ENCODE measurements around the gene CDC25B.
"Not testable (repeated sequence)": the region's sequence is repeated elsewhere in the genome, so short reads cannot be mapped to it uniquely, and the experiment has no call there.

The CDC25B gene

DNA sequence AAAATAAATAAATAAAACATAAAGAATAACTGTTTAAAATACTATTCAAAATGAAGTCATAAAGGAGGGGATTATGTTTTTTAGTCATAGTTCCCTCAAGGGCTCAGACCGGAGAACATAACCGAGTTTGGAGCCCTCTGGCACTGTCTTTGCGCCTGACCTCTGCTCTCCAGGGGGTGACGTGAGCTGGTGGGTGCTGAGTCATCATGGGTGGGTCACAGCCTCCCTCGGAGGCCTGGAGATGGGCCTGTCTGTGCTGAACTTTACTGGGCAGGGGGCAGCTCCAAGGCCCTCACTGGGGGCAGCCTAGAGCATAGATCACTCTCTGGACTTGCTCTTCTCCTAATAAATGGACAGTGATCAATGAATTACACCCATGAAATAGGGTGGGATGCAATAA is 47.4 kb downstream of the CDC25B start:
- Histone ChIP-seq H3K36me3 (ENCODE audit: control insufficient read depth in 4 of 4, insufficient read depth in 4 of 4, low read length in 3 of 4) (peaks cover 0 to 2% (median 0%) of the 10 kb centered on the region in 4 experiments), H3K27me3 (replicated peaks in 2 of 5; ENCODE audit: control insufficient read depth in 4 of 5, insufficient read depth in 5 of 5, low read length in 4 of 5) (no peaks in the 10 kb centered on the region), H3K4me1 (ENCODE audit: control extremely low read depth in 1 of 4, control insufficient read depth in 4 of 4, insufficient read depth in 4 of 4, low read length in 3 of 4) (peaks cover 7 to 59% (median 42%) of the 10 kb centered on the region in 4 experiments), H3K4me3 (ENCODE audit: control insufficient read depth in 1 of 7, extremely low read depth in 1 of 7, insufficient read depth in 4 of 7, low read depth in 2 of 7, low read length in 6 of 7) (no peak overlapping the region), H3K9me3 (ENCODE audit: control extremely low read depth in 1 of 5, control insufficient read depth in 4 of 5, insufficient read depth in 2 of 5, low read depth in 1 of 5, low read length in 4 of 5) (no peaks in the 10 kb centered on the region), H3K27ac (ENCODE audit: insufficient read depth in 1 of 2, low read depth in 1 of 2, low read length in 2 of 2, poor library complexity in 1 of 2, severe bottlenecking in 2 of 2) (no peak overlapping the region)
- peak; percentile 34 to 66 (median 50) for DNase-seq
- POLR2A ChIA-PET = no interaction called here
- no CpG with 5 or more reads among the region's 5 CpGs for WGBS (ENCODE audit: insufficient coverage)
- CTCF ChIA-PET = interaction anchor here (0.8 to 3.9 kb wide), 4 partner anchors 10 to 57 kb away, joined by 3 to 24 read pairs (median 6); partner anchors contain the start of gene CENPB

DNA sequence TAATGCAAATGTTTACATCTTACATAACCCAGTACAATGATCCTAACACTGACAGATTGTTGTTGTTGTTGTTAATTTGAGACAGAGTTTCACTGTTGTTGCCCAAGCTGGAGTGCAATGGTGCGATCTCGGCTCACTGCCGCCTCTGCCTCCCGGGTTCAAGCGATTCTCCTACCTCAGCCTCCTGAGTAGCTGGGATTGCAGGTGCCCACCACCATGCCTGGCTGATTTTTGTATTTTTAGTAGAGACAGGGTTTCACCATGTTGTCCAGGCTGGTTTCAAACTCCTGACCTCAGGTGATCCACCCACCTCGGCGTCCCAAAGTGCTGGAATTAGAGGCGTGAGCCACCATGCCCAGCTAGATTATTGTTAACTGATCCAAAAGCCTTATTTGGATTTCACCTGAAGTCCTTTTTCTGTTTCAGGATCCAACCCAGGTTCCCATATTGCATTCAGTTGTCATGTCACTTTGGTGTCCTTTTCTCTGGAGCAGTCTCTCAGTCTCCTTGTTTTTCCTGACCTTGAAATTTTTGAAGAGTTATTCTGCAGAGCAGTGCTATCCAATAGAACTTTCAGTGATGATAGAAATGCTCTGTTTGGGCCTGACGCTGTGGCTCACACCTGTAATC is 48.0 kb downstream of the CDC25B start:
- POLR2A ChIA-PET; H3K36me3 ChIP-seq (ENCODE audit: control insufficient read depth in 4 of 4, insufficient read depth in 4 of 4, low read length in 3 of 4); H3K9me3 ChIP-seq (ENCODE audit: control extremely low read depth in 1 of 5, control insufficient read depth in 4 of 5, insufficient read depth in 2 of 5, low read depth in 1 of 5, low read length in 4 of 5); H3K27me3 ChIP-seq (replicated peaks in 2 of 5; ENCODE audit: control insufficient read depth in 4 of 5, insufficient read depth in 5 of 5, low read length in 4 of 5); H3K27ac ChIP-seq (ENCODE audit: insufficient read depth in 1 of 2, low read depth in 1 of 2, low read length in 2 of 2, poor library complexity in 1 of 2, severe bottlenecking in 2 of 2); H3K4me3 ChIP-seq (ENCODE audit: control insufficient read depth in 1 of 7, extremely low read depth in 1 of 7, insufficient read depth in 4 of 7, low read depth in 2 of 7, low read length in 6 of 7); DNase-seq: not testable (repeated sequence)
- 96% methylated on average over 4 of the region's 9 CpGs for WGBS (ENCODE audit: insufficient coverage)
- CTCF ChIA-PET = interaction anchor here (1.8 to 3.9 kb wide), 4 partner anchors 10 to 58 kb away, joined by 6 to 24 read pairs (median 6); partner anchors contain the start of genes AP5S1 and CENPB
- H3K4me1 ChIP-seq (ENCODE audit: control extremely low read depth in 1 of 4, control insufficient read depth in 4 of 4, insufficient read depth in 4 of 4, low read length in 3 of 4) = peaks cover 4 to 54% (median 39%) of the 10 kb centered on the region in 4 experiments

DNA sequence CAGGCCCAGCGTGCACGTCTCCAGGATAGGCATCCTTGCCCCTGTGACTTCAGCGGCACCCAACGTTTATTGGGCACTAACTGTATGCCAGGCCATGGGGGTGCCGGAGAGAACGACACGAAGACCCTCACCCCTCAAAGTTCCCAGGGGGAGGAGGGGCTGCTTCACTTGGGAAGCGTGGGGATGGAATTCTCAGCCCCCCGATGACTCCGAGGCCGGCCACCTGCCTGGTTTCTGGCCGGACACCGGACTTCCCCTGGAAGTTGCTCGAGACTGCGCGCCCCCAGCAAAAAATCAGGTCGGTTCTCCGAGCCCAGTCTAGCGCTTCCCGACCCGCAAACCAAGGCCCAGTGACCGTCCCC is 50.2 kb downstream of the CDC25B start:
- peaks cover 1 to 36% (median 27%) of the 10 kb centered on the region in 4 experiments for H3K4me1 ChIP-seq (ENCODE audit: control extremely low read depth in 1 of 4, control insufficient read depth in 4 of 4, insufficient read depth in 4 of 4, low read length in 3 of 4)
- peak overlapping the region; percentile 78 to 98 (median 88) for H3K4me3 ChIP-seq (ENCODE audit: control insufficient read depth in 1 of 7, extremely low read depth in 1 of 7, insufficient read depth in 4 of 7, low read depth in 2 of 7, low read length in 6 of 7)
- 0% methylated on average over 18 of the region's 22 CpGs for WGBS (ENCODE audit: insufficient coverage)
- POLR2A ChIA-PET = no interaction called here
- CTCF ChIA-PET = no interaction called here
- peaks cover 0 to 10% (median under 1%) of the 10 kb centered on the region in 4 experiments for H3K36me3 ChIP-seq (ENCODE audit: control insufficient read depth in 4 of 4, insufficient read depth in 4 of 4, low read length in 3 of 4)
- H3K27ac ChIP-seq (ENCODE audit: insufficient read depth in 1 of 2, low read depth in 1 of 2, low read length in 2 of 2, poor library complexity in 1 of 2, severe bottlenecking in 2 of 2) = peak overlapping the region; percentile 33 to 90
- H3K9me3 ChIP-seq (ENCODE audit: control extremely low read depth in 1 of 5, control insufficient read depth in 4 of 5, insufficient read depth in 2 of 5, low read depth in 1 of 5, low read length in 4 of 5) = no peaks in the 10 kb centered on the region
- no peak for DNase-seq
- no peaks in the 10 kb centered on the region for H3K27me3 ChIP-seq (replicated peaks in 2 of 5; ENCODE audit: control insufficient read depth in 4 of 5, insufficient read depth in 5 of 5, low read length in 4 of 5)

GRCh38 chr20:3846740-3847428 is 50.8 kb downstream of the CDC25B start, which contains the start of gene MAVS:
Gene MAVS, plus strand, starts transcription at chr20:3846834. Its CDS starts 7,791 bp downstream, at chr20:3854625.
- peak within 1 kb of the TSS; percentile 80 to 90 for H3K27ac ChIP-seq (ENCODE audit: insufficient read depth in 1 of 2, low read depth in 1 of 2, low read length in 2 of 2, poor library complexity in 1 of 2, severe bottlenecking in 2 of 2)
- H3K36me3 ChIP-seq (ENCODE audit: control insufficient read depth in 4 of 4, insufficient read depth in 4 of 4, low read length in 3 of 4) = peaks cover 0 to 10% (median under 1%) of the 10 kb centered on the region in 4 experiments
- DNase-seq = peak; percentile 80 to 88 (median 87)
- no peaks in the 10 kb centered on the region for H3K27me3 ChIP-seq (replicated peaks in 2 of 5; ENCODE audit: control insufficient read depth in 4 of 5, insufficient read depth in 5 of 5, low read length in 4 of 5)
- POLR2A ChIA-PET = no interaction called here
- under 1% methylated on average over 59 of the region's 72 CpGs for WGBS (ENCODE audit: insufficient coverage)
- peaks cover 1 to 36% (median 27%) of the 10 kb centered on the region in 4 experiments for H3K4me1 ChIP-seq (ENCODE audit: control extremely low read depth in 1 of 4, control insufficient read depth in 4 of 4, insufficient read depth in 4 of 4, low read length in 3 of 4)
- H3K9me3 ChIP-seq (ENCODE audit: control extremely low read depth in 1 of 5, control insufficient read depth in 4 of 5, insufficient read depth in 2 of 5, low read depth in 1 of 5, low read length in 4 of 5) = no peaks in the 10 kb centered on the region
- CTCF ChIA-PET = no interaction called here
- H3K4me3 ChIP-seq (ENCODE audit: control insufficient read depth in 1 of 7, extremely low read depth in 1 of 7, insufficient read depth in 4 of 7, low read depth in 2 of 7, low read length in 6 of 7) = peak within 1 kb of the TSS; percentile 78 to 98 (median 88)

GRCh38 chr20:3847429-3847940 is 51.4 kb downstream of the CDC25B start:
- peak overlapping the region; percentile 80 to 90 for H3K27ac ChIP-seq (ENCODE audit: insufficient read depth in 1 of 2, low read depth in 1 of 2, low read length in 2 of 2, poor library complexity in 1 of 2, severe bottlenecking in 2 of 2)
- H3K9me3 ChIP-seq (ENCODE audit: control extremely low read depth in 1 of 5, control insufficient read depth in 4 of 5, insufficient read depth in 2 of 5, low read depth in 1 of 5, low read length in 4 of 5) = no peaks in the 10 kb centered on the region
- DNase-seq = peak in 2 of 3 donors; percentile 13 to 14
- peaks cover 1 to 31% (median 25%) of the 10 kb centered on the region in 4 experiments for H3K4me1 ChIP-seq (ENCODE audit: control extremely low read depth in 1 of 4, control insufficient read depth in 4 of 4, insufficient read depth in 4 of 4, low read length in 3 of 4)
- peak overlapping the region; percentile 78 to 98 (median 88) for H3K4me3 ChIP-seq (ENCODE audit: control insufficient read depth in 1 of 7, extremely low read depth in 1 of 7, insufficient read depth in 4 of 7, low read depth in 2 of 7, low read length in 6 of 7)
- peaks cover 0 to 12% (median under 1%) of the 10 kb centered on the region in 4 experiments for H3K36me3 ChIP-seq (ENCODE audit: control insufficient read depth in 4 of 4, insufficient read depth in 4 of 4, low read length in 3 of 4)
- ChIA-PET POLR2A (no interaction called here), CTCF (no interaction called here)
- H3K27me3 ChIP-seq (replicated peaks in 2 of 5; ENCODE audit: control insufficient read depth in 4 of 5, insufficient read depth in 5 of 5, low read length in 4 of 5) = no peaks in the 10 kb centered on the region
- WGBS (ENCODE audit: insufficient coverage) = 54% methylated on average over 6 of the region's 8 CpGs

DNA sequence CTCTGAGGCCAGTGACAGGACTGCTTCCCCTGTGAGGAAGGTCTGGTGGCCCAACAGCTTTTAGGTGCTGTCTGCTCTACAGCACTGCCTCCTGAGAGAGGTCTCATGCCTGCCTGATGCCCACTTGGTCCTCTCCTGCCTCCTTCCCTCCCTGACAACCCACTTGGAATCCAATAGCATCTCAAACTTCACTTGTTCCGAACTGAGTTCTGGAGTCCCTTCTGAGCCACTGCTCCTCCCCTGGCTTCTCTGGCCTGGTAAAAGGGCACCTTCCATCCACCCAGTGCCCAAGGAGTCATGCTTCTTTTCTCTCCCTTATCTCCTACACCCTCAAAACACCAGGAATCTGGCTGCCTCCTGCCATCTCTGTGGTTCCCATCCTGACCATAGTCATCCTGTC is 52.5 kb downstream of the CDC25B start:
- Histone ChIP-seq H3K9me3 (ENCODE audit: control extremely low read depth in 1 of 5, control insufficient read depth in 4 of 5, insufficient read depth in 2 of 5, low read depth in 1 of 5, low read length in 4 of 5) (no peaks in the 10 kb centered on the region), H3K4me1 (ENCODE audit: control extremely low read depth in 1 of 4, control insufficient read depth in 4 of 4, insufficient read depth in 4 of 4, low read length in 3 of 4) (peaks cover 0 to 23% (median 19%) of the 10 kb centered on the region in 4 experiments), H3K36me3 (ENCODE audit: control insufficient read depth in 4 of 4, insufficient read depth in 4 of 4, low read length in 3 of 4) (peaks cover 0 to 12% (median under 1%) of the 10 kb centered on the region in 4 experiments), H3K27ac (ENCODE audit: insufficient read depth in 1 of 2, low read depth in 1 of 2, low read length in 2 of 2, poor library complexity in 1 of 2, severe bottlenecking in 2 of 2) (peak overlapping the region in 1 of 2 experiments; percentile 36), H3K4me3 (ENCODE audit: control insufficient read depth in 1 of 7, extremely low read depth in 1 of 7, insufficient read depth in 4 of 7, low read depth in 2 of 7, low read length in 6 of 7) (no peak overlapping the region), H3K27me3 (replicated peaks in 2 of 5; ENCODE audit: control insufficient read depth in 4 of 5, insufficient read depth in 5 of 5, low read length in 4 of 5) (no peaks in the 10 kb centered on the region)
- no peak for DNase-seq
- 100% methylated on average over 1 of the region's 1 CpG for WGBS (ENCODE audit: insufficient coverage)
- CTCF ChIA-PET = interaction anchor here (1.4 kb wide), 1 partner anchor 23 kb away, joined by 4 read pairs; no protein-coding TSS in a partner anchor
- POLR2A ChIA-PET = no interaction called here
